Smooth muscle cell (in vitro differentiated cells): ENCODE measurements around the gene FGF7. TPM values are rescaled to one million over a fixed set of nuclear protein-coding genes. Genes with fewer than 3 reads are reported as not detected.

Experiments
- DNase-seq: peaks from one replicate; lab custom pipeline; 2025; ENCODE audit not compliant: unreplicated experiment; lab: John Stamatoyannopoulos, UW
- H2AFZ ChIP-seq: fragments of 200-600 bp; sonication (generic); 2 replicates; pipeline ENCODE4 v1.6.0; 2016; ENCODE audit warnings: antibody characterized with exemption, low read depth, mild to moderate bottlenecking
- H3F3A ChIP-seq: fragments of 200-600 bp; sonication (generic); 2 replicates; pipeline ENCODE4 v1.6.0; 2017; ENCODE audit warnings: antibody characterized with exemption, low read depth
- H3K27ac ChIP-seq: fragments of 200-600 bp; sonication (generic); 2 replicates; pipeline ENCODE4 v1.5.1; 2016; ENCODE audit warnings: low read depth, mild to moderate bottlenecking
- H3K27me3 ChIP-seq: fragments of 200-600 bp; sonication (generic); 2 replicates; pipeline ENCODE4 v1.6.1; 2016; ENCODE audit warnings: low read depth, mild to moderate bottlenecking
- H3K36me3 ChIP-seq: fragments of 200-600 bp; sonication (generic); 2 replicates; pipeline ENCODE4 v1.5.1; 2016; ENCODE audit warnings: low read depth
- H3K4me1 ChIP-seq: fragments of 200-600 bp; sonication (generic); 2 replicates; pipeline ENCODE4 v1.5.1; 2016; ENCODE audit warnings: low read depth
- H3K4me2 ChIP-seq: fragments of 200-600 bp; sonication (generic); 2 replicates; pipeline ENCODE4 v1.6.0; 2016; ENCODE audit warnings: mild to moderate bottlenecking
- H3K4me3 ChIP-seq: fragments of 200-600 bp; sonication (generic); 2 replicates; pipeline ENCODE4 v1.5.1; 2016; ENCODE audit warnings: mild to moderate bottlenecking
- H3K79me2 ChIP-seq: fragments of 200-600 bp; sonication (generic); 2 replicates; pipeline ENCODE4 v1.6.0; 2016; ENCODE audit warnings: low read depth, mild to moderate bottlenecking
- H3K9ac ChIP-seq: fragments of 200-600 bp; sonication (generic); 2 replicates; pipeline ENCODE4 v1.6.0; 2016; ENCODE audit warnings: low read depth
- H3K9me3 ChIP-seq: fragments of 200-600 bp; sonication (generic); replicated peaks from 2 replicates; pipeline ENCODE4 v1.5.1; 2016; ENCODE audit warnings: low read depth
- H4K20me1 ChIP-seq: fragments of 200-600 bp; sonication (generic); 2 replicates; pipeline ENCODE4 v1.6.0; 2016; ENCODE audit warnings: low read depth
- CTCF ChIP-seq: fragments of 200-600 bp; sonication (generic); IDR thresholded peaks from 2 replicates; pipeline ENCODE4 v1.5.1; 2017; ENCODE audit warnings: borderline replicate concordance, mild to moderate bottlenecking, antibody characterized with exemption; ENCODE audit not compliant: insufficient read depth, poor library complexity, severe bottlenecking
- WGBS: methylation state at CpG from one replicate; pipeline ENCODE4 v1.1.7; 2016; ENCODE audit warnings: low lambda C conversion rate; 5-methylcytosine and 5-hydroxymethylcytosine counted together
- polyA plus RNA-seq: library from polyadenylated mRNA; unstranded; fragments of >200 nt; fragmentation: Nextera tagmentation; extraction: Ambion mirVana; gene quantifications from 2 replicates; pipeline ENCODE4 v1.2.1, GENCODE V29; 2016
- total RNA-seq: library from RNA; depleted of rRNA; stranded (reverse); fragments of >200 nt; gene quantifications from 2 replicates; pipeline ENCODE4 v1.2.3, GENCODE V29; 2014

Gene FGF7
- total and polyA plus RNA-seq, 2 experiments from 2014 or later: 281 to 358 TPM

GRCh38 chr15:49436751-49437150 lies 13.7 kb downstream of the FGF7 start:
- no peak for TF ChIP-seq CTCF
- 88% methylated on average over 2 of the region's 2 CpGs for WGBS
- peaks cover 48% of the 10 kb centered on the region for H3K79me2 ChIP-seq
- no peak overlapping the region for H3K27ac ChIP-seq
- H3K9me3 ChIP-seq: no peaks in the 10 kb centered on the region
- no peaks in the 10 kb centered on the region for H3F3A ChIP-seq
- H3K4me1 ChIP-seq: peaks cover 13% of the 10 kb centered on the region
- peak overlapping the region; percentile 69 for H3K4me2 ChIP-seq
- H2AFZ ChIP-seq: no peak overlapping the region
- no peaks in the 10 kb centered on the region for H3K27me3 ChIP-seq
- H3K36me3 ChIP-seq: no peaks in the 10 kb centered on the region
- no peak overlapping the region for H3K4me3 ChIP-seq
- H3K9ac ChIP-seq: no peak overlapping the region
- H4K20me1 ChIP-seq: peaks cover 99% of the 10 kb centered on the region
- DNase-seq: no peak

GRCh38 chr15:49438962-49439631 lies 16.1 kb downstream of the FGF7 start:
- Histone ChIP-seq H3K4me3 (no peak overlapping the region), H3K36me3 (peaks cover 5% of the 10 kb centered on the region), H3K4me2 (peak overlapping the region; percentile 69)

GRCh38 chr15:49439678-49440395 lies 16.8 kb downstream of the FGF7 start:
- peak overlapping the region; percentile 69 for H3K4me2 ChIP-seq
- H2AFZ ChIP-seq: no peak overlapping the region
- 75% methylated on average over 5 of the region's 5 CpGs for WGBS
- H3K79me2 ChIP-seq: peaks cover 45% of the 10 kb centered on the region
- peaks cover 5% of the 10 kb centered on the region for H3K36me3 ChIP-seq
- no peak overlapping the region for H3K4me3 ChIP-seq
- no peaks in the 10 kb centered on the region for H3K9me3 ChIP-seq
- peaks cover 13% of the 10 kb centered on the region for H3K4me1 ChIP-seq
- no peaks in the 10 kb centered on the region for H3K27me3 ChIP-seq
- no peaks in the 10 kb centered on the region for H3F3A ChIP-seq
- H3K9ac ChIP-seq: no peak overlapping the region
- no peak for DNase-seq
- H3K27ac ChIP-seq: peak overlapping the region; percentile 29
- peaks cover 99% of the 10 kb centered on the region for H4K20me1 ChIP-seq
- no peak for TF ChIP-seq CTCF

More at GRCh38 chr15:49438962-49439631, 16.1 kb downstream of the FGF7 start:
- Histone ChIP-seq H3K27ac (peak overlapping the region; percentile 29), H3K79me2 (peaks cover 43% of the 10 kb centered on the region), H4K20me1 (peaks cover 99% of the 10 kb centered on the region), H3K27me3 (no peaks in the 10 kb centered on the region), H3K9ac (no peak overlapping the region), H2AFZ (no peak overlapping the region), H3K9me3 (no peaks in the 10 kb centered on the region), H3K4me1 (peaks cover 13% of the 10 kb centered on the region), H3F3A (no peaks in the 10 kb centered on the region)
- DNase-seq: no peak
- 47% methylated on average over 6 of the region's 6 CpGs for WGBS
- TF ChIP-seq CTCF: no peak
